ENCODE results near the gene TMEM255B.

Gene TMEM255B

DNA sequence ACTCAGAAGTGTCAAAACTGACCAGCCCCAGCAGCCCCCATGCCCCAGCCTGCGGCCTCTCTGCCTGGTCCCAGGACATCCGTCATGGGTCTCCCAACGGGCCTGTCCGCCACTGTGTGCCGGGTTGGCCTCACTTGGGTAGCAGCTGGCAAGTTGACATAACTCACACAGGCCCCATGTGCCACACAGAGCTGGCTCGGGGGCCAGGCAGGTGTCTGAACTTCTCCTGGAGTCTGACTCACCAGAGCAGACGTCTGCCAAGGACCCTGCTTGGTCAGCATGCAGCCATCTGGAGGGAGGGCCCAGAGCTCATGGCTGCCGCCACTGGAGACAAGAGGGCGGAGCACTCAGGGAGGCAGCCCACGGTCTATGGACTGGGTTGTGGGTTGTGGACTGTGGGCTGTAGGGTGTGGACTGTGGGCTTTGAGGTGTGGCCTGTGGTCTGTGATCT, 32.0 kb upstream of the TMEM255B start:
- no peak for TF ChIP-seq CTCF (conservative IDR thresholded peaks at IDR 0.05; ENCODE audit: low read length)
- peak; percentile 30 for DNase-seq (ENCODE audit: low read depth)
- H3K4me3 ChIP-seq (ENCODE audit: low read length), result no peak overlapping the region

- H3K4me3 ChIP-seq (ENCODE audit: low read length), result no peak overlapping the region
- no peak for TF ChIP-seq CTCF (conservative IDR thresholded peaks at IDR 0.05; ENCODE audit: low read length)
- no peak for DNase-seq (ENCODE audit: low read depth)
These were observed 30.4 kb upstream of the TMEM255B start for GRCh38 chr13:113728571-113729054.

GRCh38 chr13:113729187-113730019, 29.6 kb upstream of the TMEM255B start:
- H3K4me3 ChIP-seq (ENCODE audit: low read length), result peak overlapping the region; percentile 3; the same call in 1 of the 2 replicates
- DNase-seq (ENCODE audit: low read depth), result peak; percentile 31
- no peak for TF ChIP-seq CTCF (conservative IDR thresholded peaks at IDR 0.05; ENCODE audit: low read length)

DNA sequence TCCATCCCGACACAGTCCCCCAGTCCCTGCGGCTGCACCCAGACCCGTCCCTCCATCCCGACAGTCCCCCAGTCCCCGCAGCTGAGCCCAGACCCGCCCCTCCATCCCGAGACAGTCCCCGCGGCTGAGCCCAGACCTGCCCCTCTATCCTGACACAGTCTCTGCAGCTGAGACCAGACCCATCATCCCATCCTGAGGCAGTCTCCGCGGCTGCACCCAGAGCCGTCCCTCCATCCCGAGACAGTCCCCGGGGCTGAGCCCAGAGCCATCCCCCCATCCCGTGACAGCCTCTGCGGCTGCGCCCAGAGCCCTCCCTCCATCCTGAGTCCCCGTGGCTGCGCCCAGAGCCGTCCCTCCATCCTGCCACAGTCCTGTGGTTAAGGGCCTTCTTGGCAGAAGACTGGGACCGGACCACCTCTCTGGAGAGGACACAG, 28.8 kb upstream of the TMEM255B start:
- DNase-seq (ENCODE audit: low read depth), result no peak
- H3K4me3 ChIP-seq (ENCODE audit: low read length), result no peak overlapping the region
- no peak for TF ChIP-seq CTCF (conservative IDR thresholded peaks at IDR 0.05; ENCODE audit: low read length)

- TF ChIP-seq CTCF (conservative IDR thresholded peaks at IDR 0.05; ENCODE audit: low read length), result no peak
- DNase-seq (ENCODE audit: low read depth), result no peak
These were observed 28.2 kb upstream of the TMEM255B start for GRCh38 chr13:113730831-113731191.

GRCh38 chr13:113731192-113732175, 27.5 kb upstream of the TMEM255B start:
- TF ChIP-seq CTCF (conservative IDR thresholded peaks at IDR 0.05; ENCODE audit: low read length), result no peak
- H3K4me3 ChIP-seq (ENCODE audit: low read length), result no peak overlapping the region

More at GRCh38 chr13:113730831-113731191, 28.2 kb upstream of the TMEM255B start:
- no peak overlapping the region for H3K4me3 ChIP-seq (ENCODE audit: low read length)

More at GRCh38 chr13:113731192-113732175, 27.5 kb upstream of the TMEM255B start:
- DNase-seq (ENCODE audit: low read depth), result no peak
